NCI-H82 treated with DMSO at 0.1 percent for 48 hours (cell line): ENCODE results near the gene HGFAC.

ENCODE experiments used
- DNase-seq: peaks from one replicate; lab custom pipeline; 2025; ENCODE audit not compliant: unreplicated experiment; lab: John Stamatoyannopoulos, UW

The HGFAC gene

GRCh38 chr4:3441501-3442459, at the start of gene HGFAC:
Gene HGFAC (plus strand): TSS chr4:3441968. CDS start chr4:3442002, 34 bp downstream.
- DNase-seq, result no peak

GRCh38 chr4:3392321-3392720, 49.4 kb upstream of the HGFAC start:
- no peak for DNase-seq

- DNase-seq, result no peak
Observed at GRCh38 chr4:3393171-3393570, 48.6 kb upstream of the HGFAC start.

- DNase-seq, result no peak
Observed at GRCh38 chr4:3396600-3396999, 45.2 kb upstream of the HGFAC start.

GRCh38 chr4:3397128-3397527, 44.6 kb upstream of the HGFAC start:
- DNase-seq, result no peak

- DNase-seq, result no peak
Observed at GRCh38 chr4:3399277-3400194, 42.2 kb upstream of the HGFAC start.

- no peak for DNase-seq
Observed at GRCh38 chr4:3401436-3402171, 40.2 kb upstream of the HGFAC start.

- DNase-seq, result no peak
Observed at GRCh38 chr4:3402491-3403347, 39.0 kb upstream of the HGFAC start.

- no peak for DNase-seq
Observed at GRCh38 chr4:3403348-3403906, 38.3 kb upstream of the HGFAC start.

GRCh38 chr4:3404546-3404945, 37.2 kb upstream of the HGFAC start:
- DNase-seq, result no peak

- DNase-seq, result no peak
Observed at GRCh38 chr4:3405176-3405575, 36.6 kb upstream of the HGFAC start.

GRCh38 chr4:3406021-3406420, 35.7 kb upstream of the HGFAC start:
- DNase-seq, result no peak

- DNase-seq, result no peak
Observed at GRCh38 chr4:3406431-3406830, 35.3 kb upstream of the HGFAC start.

GRCh38 chr4:3407171-3407771, 34.5 kb upstream of the HGFAC start:
- DNase-seq, result no peak

GRCh38 chr4:3407930-3408792, 33.6 kb upstream of the HGFAC start:
- no peak for DNase-seq

- no peak for DNase-seq
Observed at GRCh38 chr4:3408793-3409330, 32.9 kb upstream of the HGFAC start.

GRCh38 chr4:3409571-3410091, 32.1 kb upstream of the HGFAC start:
- no peak for DNase-seq
